OCI-LY1 (cell line): ENCODE measurements around the gene SCN5A.

Experiments
- H2AFZ ChIP-seq: fragments of 200-600 bp; sonication (generic), shearing (Covaris generic); 2 replicates; pipeline ENCODE4 v1.6.0; 2014; ENCODE audit warnings: antibody characterized with exemption, mild to moderate bottlenecking, low read length
- H3F3A ChIP-seq: fragments of 200-600 bp; sonication (generic), shearing (Covaris generic); 2 replicates; pipeline ENCODE4 v1.6.0; 2014; ENCODE audit warnings: mild to moderate bottlenecking, antibody characterized with exemption, low read length, moderate library complexity; ENCODE audit not compliant: insufficient read depth
- H3K27ac ChIP-seq: fragments of 200-600 bp; sonication (generic); 2 replicates; pipeline ENCODE4 v1.5.1; 2014; ENCODE audit warnings: low read length, mixed run types, mild to moderate bottlenecking, low read depth; ENCODE audit not compliant: poor library complexity, severe bottlenecking
- H3K27me3 ChIP-seq: fragments of 200-600 bp; sonication (generic); 2 replicates; pipeline ENCODE4 v1.6.0; 2014; ENCODE audit warnings: antibody characterized with exemption, mild to moderate bottlenecking, low read length, moderate library complexity; ENCODE audit not compliant: insufficient read depth
- H3K36me3 ChIP-seq: fragments of 200-600 bp; sonication (generic); 2 replicates; pipeline ENCODE4 v1.6.1; 2014; ENCODE audit warnings: mild to moderate bottlenecking, antibody characterized with exemption, low read length, moderate library complexity, mixed read lengths; ENCODE audit not compliant: insufficient read depth
- H3K4me1 ChIP-seq: fragments of 200-600 bp; sonication (generic); 2 replicates; pipeline ENCODE4 v1.5.1; 2014; ENCODE audit warnings: mild to moderate bottlenecking, low read length, moderate library complexity; ENCODE audit not compliant: insufficient read depth, severe bottlenecking
- H3K4me2 ChIP-seq: fragments of 200-600 bp; sonication (generic), shearing (Covaris generic); 2 replicates; pipeline ENCODE4 v1.6.1; 2014; ENCODE audit warnings: low read length
- H3K4me3 ChIP-seq: fragments of 200-600 bp; sonication (generic); 2 replicates; pipeline ENCODE4 v1.5.1; 2014; ENCODE audit warnings: low read length, low read depth, mild to moderate bottlenecking, mixed read lengths; ENCODE audit not compliant: poor library complexity, severe bottlenecking
- H3K79me2 ChIP-seq: fragments of 200-600 bp; shearing (Covaris generic); 2 replicates; pipeline ENCODE4 v1.6.1; 2016; ENCODE audit warnings: mixed run types, low read length, mixed read lengths; ENCODE audit not compliant: insufficient read depth
- H3K9ac ChIP-seq: fragments of 200-600 bp; sonication (generic), shearing (Covaris generic); 2 replicates; pipeline ENCODE4 v1.6.1; 2014; ENCODE audit warnings: mild to moderate bottlenecking, low read length, mixed read lengths
- H3K9me2 ChIP-seq: fragments of 200-600 bp; sonication (generic), shearing (Covaris generic); 2 replicates; pipeline ENCODE4 v1.6.1; 2014; ENCODE audit warnings: low read depth, mild to moderate bottlenecking, low read length, mixed read lengths
- H3K9me3 ChIP-seq: fragments of 200-600 bp; shearing (Covaris generic); 2 replicates; pipeline ENCODE4 v1.6.1; 2014; ENCODE audit warnings: low read length, mixed read lengths
- H4K20me1 ChIP-seq: fragments of 200-600 bp; sonication (generic), shearing (Covaris generic); 2 replicates; pipeline ENCODE4 v1.6.0; 2016; ENCODE audit warnings: mild to moderate bottlenecking, low read length; ENCODE audit not compliant: insufficient read depth
- EZH2 ChIP-seq: fragments of 200-600 bp; sonication (generic), shearing (Covaris generic); IDR thresholded peaks from 2 replicates; pipeline ENCODE4 v1.8.0; 2017; ENCODE audit warnings: borderline replicate concordance, mixed run types, mild to moderate bottlenecking, antibody characterized with exemption, low read length, moderate library complexity, mixed read lengths
- TF ChIP-seq, protein P1 (sequence below): fragments of 200-600 bp; sonication (generic), shearing (Covaris generic); IDR thresholded peaks from 2 replicates; pipeline ENCODE4 v1.5.1; 2017; ENCODE audit warnings: mild to moderate bottlenecking, antibody characterized with exemption, low read length, moderate library complexity, mixed read lengths

The SCN5A gene

DNA sequence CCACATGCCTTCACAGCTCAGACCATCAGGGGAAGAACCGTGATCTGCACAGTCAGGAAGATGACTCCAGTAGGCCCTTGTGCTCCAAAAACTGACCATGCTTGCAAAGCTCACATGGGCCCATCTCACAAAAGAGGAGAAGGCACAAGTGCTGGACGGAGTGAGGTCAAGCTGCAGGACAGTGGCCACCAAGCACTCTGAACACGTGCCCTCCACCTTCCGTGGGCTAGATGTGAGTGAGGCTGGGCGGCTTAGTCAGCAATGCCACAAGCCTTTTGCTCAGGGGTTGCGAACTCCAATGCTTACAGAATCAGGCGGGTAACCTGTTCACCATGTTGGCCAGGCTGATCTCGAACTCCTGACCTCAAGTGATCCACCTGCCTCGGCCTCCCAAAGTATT lies 70.9 kb downstream of the SCN5A start:
- TF ChIP-seq, protein P1, sequence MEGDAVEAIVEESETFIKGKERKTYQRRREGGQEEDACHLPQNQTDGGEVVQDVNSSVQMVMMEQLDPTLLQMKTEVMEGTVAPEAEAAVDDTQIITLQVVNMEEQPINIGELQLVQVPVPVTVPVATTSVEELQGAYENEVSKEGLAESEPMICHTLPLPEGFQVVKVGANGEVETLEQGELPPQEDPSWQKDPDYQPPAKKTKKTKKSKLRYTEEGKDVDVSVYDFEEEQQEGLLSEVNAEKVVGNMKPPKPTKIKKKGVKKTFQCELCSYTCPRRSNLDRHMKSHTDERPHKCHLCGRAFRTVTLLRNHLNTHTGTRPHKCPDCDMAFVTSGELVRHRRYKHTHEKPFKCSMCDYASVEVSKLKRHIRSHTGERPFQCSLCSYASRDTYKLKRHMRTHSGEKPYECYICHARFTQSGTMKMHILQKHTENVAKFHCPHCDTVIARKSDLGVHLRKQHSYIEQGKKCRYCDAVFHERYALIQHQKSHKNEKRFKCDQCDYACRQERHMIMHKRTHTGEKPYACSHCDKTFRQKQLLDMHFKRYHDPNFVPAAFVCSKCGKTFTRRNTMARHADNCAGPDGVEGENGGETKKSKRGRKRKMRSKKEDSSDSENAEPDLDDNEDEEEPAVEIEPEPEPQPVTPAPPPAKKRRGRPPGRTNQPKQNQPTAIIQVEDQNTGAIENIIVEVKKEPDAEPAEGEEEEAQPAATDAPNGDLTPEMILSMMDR: no peak
- TF ChIP-seq EZH2: no peak
- no peaks in the 10 kb centered on the region for H3K27me3 ChIP-seq
- H3K4me1 ChIP-seq: no peaks in the 10 kb centered on the region
- no peaks in the 10 kb centered on the region for H3K36me3 ChIP-seq
- H3K27ac ChIP-seq: no peak overlapping the region
- no peak overlapping the region for H2AFZ ChIP-seq
- H3K4me2 ChIP-seq: no peak overlapping the region
- no peak overlapping the region for H3K9ac ChIP-seq
- H3K9me2 ChIP-seq: no peaks in the 10 kb centered on the region
- H3K4me3 ChIP-seq: no peak overlapping the region
- H4K20me1 ChIP-seq: no peaks in the 10 kb centered on the region
- H3K9me3 ChIP-seq: no peaks in the 10 kb centered on the region
- no peaks in the 10 kb centered on the region for H3K79me2 ChIP-seq
- H3F3A ChIP-seq: no peaks in the 10 kb centered on the region

DNA sequence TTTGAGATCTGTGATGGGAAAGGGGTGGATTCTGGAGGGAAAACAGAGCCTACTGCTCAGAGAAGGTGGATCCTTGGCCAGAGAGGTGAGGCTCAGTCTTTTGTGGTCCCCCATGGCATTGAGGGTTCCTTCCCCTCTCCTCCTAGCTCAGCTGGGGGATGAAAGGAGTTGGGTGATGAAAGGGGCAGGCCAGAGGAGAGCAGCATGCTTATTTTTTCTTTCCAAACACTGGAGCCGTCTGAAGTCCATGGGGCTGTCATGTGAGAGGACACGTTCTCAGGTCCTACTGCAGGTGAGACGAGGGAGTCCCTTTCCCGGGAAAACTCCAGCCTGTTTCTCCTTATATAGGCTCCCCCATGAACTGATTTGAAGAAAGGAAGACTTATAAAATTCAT lies 71.4 kb downstream of the SCN5A start:
- Histone ChIP-seq H3K27me3 (no peaks in the 10 kb centered on the region), H3K4me3 (no peak overlapping the region), H3K9ac (no peak overlapping the region), H3K27ac (no peak overlapping the region), H3F3A (no peaks in the 10 kb centered on the region), H2AFZ (no peak overlapping the region), H3K79me2 (no peaks in the 10 kb centered on the region), H3K9me2 (no peaks in the 10 kb centered on the region), H3K4me1 (no peaks in the 10 kb centered on the region), H4K20me1 (no peaks in the 10 kb centered on the region), H3K9me3 (no peaks in the 10 kb centered on the region), H3K4me2 (no peak overlapping the region), H3K36me3 (no peaks in the 10 kb centered on the region)
- TF ChIP-seq, protein P1: no peak
- no peak for TF ChIP-seq EZH2

DNA sequence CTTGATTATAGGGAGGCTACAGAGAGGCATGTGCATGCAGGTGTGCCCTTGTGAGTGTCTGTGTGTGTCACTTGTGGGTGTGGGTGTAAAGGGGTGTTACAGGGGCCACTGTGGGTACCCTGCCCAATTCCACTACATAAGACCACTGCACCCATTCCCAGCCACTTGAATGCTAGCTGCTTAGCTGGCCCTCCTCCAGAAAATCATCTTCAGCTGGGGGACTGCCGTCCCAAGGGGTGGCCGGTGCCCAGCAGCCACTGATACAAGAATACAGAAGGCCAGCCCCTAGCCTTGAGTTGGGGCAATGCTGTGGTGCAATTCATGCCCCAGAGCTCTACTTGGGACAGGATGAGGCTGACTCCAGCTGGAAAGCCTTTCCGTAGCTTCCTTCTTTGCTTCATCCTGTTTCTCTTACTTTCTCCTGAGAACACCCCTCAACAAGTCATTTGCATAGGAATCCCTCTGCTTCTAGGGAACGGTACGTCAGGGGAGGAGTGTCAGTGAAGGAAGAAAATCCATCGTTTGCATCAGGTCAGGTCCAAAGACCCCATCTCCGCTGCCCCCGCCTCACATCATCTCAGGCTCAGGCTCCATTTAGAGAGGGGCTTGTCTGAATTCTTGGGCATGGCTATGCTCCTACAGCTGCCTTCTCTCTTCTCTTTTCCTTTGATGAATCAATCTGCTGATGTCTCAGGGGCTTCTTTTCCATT lies 72.0 kb downstream of the SCN5A start:
- H2AFZ ChIP-seq: no peak overlapping the region
- TF ChIP-seq, protein P1: no peak
- TF ChIP-seq EZH2: no peak
- H3F3A ChIP-seq: no peaks in the 10 kb centered on the region
- H3K4me1 ChIP-seq: no peaks in the 10 kb centered on the region
- H3K27ac ChIP-seq: no peak overlapping the region
- no peaks in the 10 kb centered on the region for H3K36me3 ChIP-seq
- H3K79me2 ChIP-seq: no peaks in the 10 kb centered on the region
- no peak overlapping the region for H3K4me3 ChIP-seq
- no peaks in the 10 kb centered on the region for H4K20me1 ChIP-seq
- no peaks in the 10 kb centered on the region for H3K27me3 ChIP-seq
- H3K9me2 ChIP-seq: no peaks in the 10 kb centered on the region
- no peaks in the 10 kb centered on the region for H3K9me3 ChIP-seq
- H3K9ac ChIP-seq: no peak overlapping the region
- H3K4me2 ChIP-seq: no peak overlapping the region
